Measurements from ENCODE around the gene EIF3I. TPM values are rescaled to one million over a fixed set of nuclear protein-coding genes. Genes with fewer than 3 reads are reported as not detected.

EIF3I gene
- total and polyA plus RNA-seq, 10 of the 15 experiments (the other 5 are each of a cell fraction or from before 2014, with no cell fraction given) = 208 to 606 (median 352) TPM

DNA sequence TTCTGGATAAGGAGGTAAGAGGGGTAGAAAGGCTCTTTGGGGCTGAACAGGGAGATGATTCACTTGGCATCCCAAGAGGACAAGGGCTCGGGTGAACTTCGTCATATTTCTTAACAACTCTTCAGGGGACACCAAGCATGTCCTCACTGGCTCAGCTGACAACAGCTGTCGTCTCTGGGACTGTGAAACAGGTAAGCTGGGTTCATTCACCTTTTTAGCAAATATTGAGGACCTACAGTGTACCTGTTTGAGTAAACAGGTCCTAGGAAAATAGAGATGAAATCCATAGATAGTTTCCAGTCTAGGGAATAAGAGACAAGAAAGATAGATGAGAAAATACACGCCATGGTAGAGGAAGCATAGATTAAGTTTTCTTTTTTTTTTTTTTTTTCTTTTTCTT is 2.1 kb downstream of the EIF3I start:
- peak overlapping the region; percentile 84 for H3K4me2 ChIP-seq (ENCODE audit: control insufficient read depth, insufficient read depth)
- no peaks in the 10 kb centered on the region for H3K9me3 ChIP-seq (replicated peaks; ENCODE audit: control insufficient read depth, insufficient read depth, low read length)
- no peak for DNase-seq (ENCODE audit: low read depth, low spot score)
- H3K27me3 ChIP-seq (replicated peaks in 1 of 2; ENCODE audit: control insufficient read depth in 2 of 2, insufficient read depth in 2 of 2, low read length in 1 of 2) = no peaks in the 10 kb centered on the region
- no TSS peak for BruUV-seq (replicated peaks)
- 0 out of 2 replicates have a peak overlapping the region, but pooled peaks have one; percentile 15 for H3K27ac ChIP-seq (ENCODE audit: control insufficient read depth, insufficient read depth)
- no peak for FAIRE-seq
- intact Hi-C loops (cut with micrococcal nuclease; ENCODE audit: unreplicated experiment) (no loop called here), in situ Hi-C loops (cut with MboI) (no loop called here)
- no peak for ATAC-seq
- H3K4me1 ChIP-seq (ENCODE audit: control insufficient read depth, insufficient read depth, low read length) = peaks cover 12% of the 10 kb centered on the region
- H2AFZ ChIP-seq (ENCODE audit: control insufficient read depth, low read depth, low read length) = no peak overlapping the region
- ChIA-PET CTCF (interaction anchor here (1.2 to 6.0 kb wide), 4 partner anchors 9 to 92 kb away, joined by 4 to 46 read pairs (median 8); partner anchors contain the start of gene FAM167B), SMC1A (ENCODE audit: uncharacterized antibody, unreplicated experiment) (interaction anchor here (1.2 to 2.5 kb wide), 4 partner anchors 18 to 109 kb away, joined by 4 to 13 read pairs (median 6); no protein-coding TSS in a partner anchor), POLR2A (interaction anchor here (0.5 to 0.6 kb wide), 2 partner anchors 32 to 117 kb away, joined by 3 to 7 read pairs; partner anchors contain the start of gene KPNA6), RAD21 (ENCODE audit: unreplicated experiment) (interaction anchor here (1.1 to 1.4 kb wide), 3 partner anchors 72 to 170 kb away, joined by 5 to 7 read pairs (median 6); partner anchors contain the start of gene BSDC1)
- no peak overlapping the region for H3K9ac ChIP-seq (ENCODE audit: control insufficient read depth, insufficient read depth, low read length)
- peaks cover 29% of the 10 kb centered on the region for H3K79me2 ChIP-seq (ENCODE audit: control insufficient read depth, insufficient read depth, low read length)
- H4K20me1 ChIP-seq (ENCODE audit: control insufficient read depth, insufficient read depth) = no peaks in the 10 kb centered on the region
- H3K4me3 ChIP-seq = peak overlapping the region; percentile 89; the same call in 1 of the 2 replicates
- 78% methylated on average over 4 of the region's 4 CpGs for WGBS (ENCODE audit: insufficient coverage, insufficient replicate concordance, low lambda C conversion rate, missing lambda C conversion rate)
- peaks cover 13 to 22% of the 10 kb centered on the region in 2 experiments for H3K36me3 ChIP-seq (ENCODE audit: control insufficient read depth in 2 of 2, insufficient read depth in 2 of 2, low read length in 1 of 2)
- TF ChIP-seq IRF4 (IDR thresholded peaks at IDR 0.05; ENCODE audit: low read depth, low read length) = no peak
- TF ChIP-seq ZNF384 (IDR thresholded peaks at IDR 0.05; ENCODE audit: borderline replicate concordance, low read depth, low read length) = no peak
- no peak for TF ChIP-seq CBX3 (IDR thresholded peaks at IDR 0.05; ENCODE audit: borderline replicate concordance, low read depth)
- no peak for TF ChIP-seq KAT2A (conservative IDR thresholded peaks at IDR 0.05; ENCODE audit: control insufficient read depth, low read depth, low read length)
- TF ChIP-seq, protein P1, sequence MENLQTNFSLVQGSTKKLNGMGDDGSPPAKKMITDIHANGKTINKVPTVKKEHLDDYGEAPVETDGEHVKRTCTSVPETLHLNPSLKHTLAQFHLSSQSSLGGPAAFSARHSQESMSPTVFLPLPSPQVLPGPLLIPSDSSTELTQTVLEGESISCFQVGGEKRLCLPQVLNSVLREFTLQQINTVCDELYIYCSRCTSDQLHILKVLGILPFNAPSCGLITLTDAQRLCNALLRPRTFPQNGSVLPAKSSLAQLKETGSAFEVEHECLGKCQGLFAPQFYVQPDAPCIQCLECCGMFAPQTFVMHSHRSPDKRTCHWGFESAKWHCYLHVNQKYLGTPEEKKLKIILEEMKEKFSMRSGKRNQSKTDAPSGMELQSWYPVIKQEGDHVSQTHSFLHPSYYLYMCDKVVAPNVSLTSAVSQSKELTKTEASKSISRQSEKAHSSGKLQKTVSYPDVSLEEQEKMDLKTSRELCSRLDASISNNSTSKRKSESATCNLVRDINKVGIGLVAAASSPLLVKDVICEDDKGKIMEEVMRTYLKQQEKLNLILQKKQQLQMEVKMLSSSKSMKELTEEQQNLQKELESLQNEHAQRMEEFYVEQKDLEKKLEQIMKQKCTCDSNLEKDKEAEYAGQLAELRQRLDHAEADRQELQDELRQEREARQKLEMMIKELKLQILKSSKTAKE (IDR thresholded peaks at IDR 0.05; ENCODE audit: low read depth, poor library complexity, severe bottlenecking) = no peak
- TF ChIP-seq, protein P2, sequence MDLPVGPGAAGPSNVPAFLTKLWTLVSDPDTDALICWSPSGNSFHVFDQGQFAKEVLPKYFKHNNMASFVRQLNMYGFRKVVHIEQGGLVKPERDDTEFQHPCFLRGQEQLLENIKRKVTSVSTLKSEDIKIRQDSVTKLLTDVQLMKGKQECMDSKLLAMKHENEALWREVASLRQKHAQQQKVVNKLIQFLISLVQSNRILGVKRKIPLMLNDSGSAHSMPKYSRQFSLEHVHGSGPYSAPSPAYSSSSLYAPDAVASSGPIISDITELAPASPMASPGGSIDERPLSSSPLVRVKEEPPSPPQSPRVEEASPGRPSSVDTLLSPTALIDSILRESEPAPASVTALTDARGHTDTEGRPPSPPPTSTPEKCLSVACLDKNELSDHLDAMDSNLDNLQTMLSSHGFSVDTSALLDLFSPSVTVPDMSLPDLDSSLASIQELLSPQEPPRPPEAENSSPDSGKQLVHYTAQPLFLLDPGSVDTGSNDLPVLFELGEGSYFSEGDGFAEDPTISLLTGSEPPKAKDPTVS (IDR thresholded peaks at IDR 0.05; ENCODE audit: low read depth, low read length) = no peak
- no peak for TF ChIP-seq ZNF207 (IDR thresholded peaks at IDR 0.05; ENCODE audit: borderline replicate concordance)
- TF ChIP-seq KDM1A (IDR thresholded peaks at IDR 0.05; ENCODE audit: borderline replicate concordance) = no peak
- TF ChIP-seq SUPT20H (IDR thresholded peaks at IDR 0.05; ENCODE audit: borderline replicate concordance, control insufficient read depth, low read depth, low read length) = no peak
- no peak for TF ChIP-seq MTA2 (IDR thresholded peaks at IDR 0.05; ENCODE audit: low read depth)

Measured in GM12878 (cell line).